Calu3 (cell line): ENCODE measurements around the gene NALCN. TPM values are rescaled to one million over a fixed set of nuclear protein-coding genes. Genes with fewer than 3 reads are reported as not detected.

Experiments
- BruUV-seq: library from RNA; stranded (reverse); fragments of 400-500 nt; replicated peaks from 2 replicates; lab custom pipeline; 2021; lab: Mats Ljungman, UMichigan
- CTCF ChIA-PET: fragments of 300-600 bp; sonication (Branson Sonifier 250); formaldehyde crosslinking; loops from one replicate; lab custom pipeline; 2022; ENCODE audit warnings: antibody characterized with exemption; lab: Charles Lee
- DNase-seq: peaks from one replicate; pipeline ENCODE4 v3.0.0; 2022
- H3K27ac Mint-ChIP-seq: one replicate; pipeline ENCODE4 v1.8.0; 2022; ENCODE audit warnings: mixed read lengths; ENCODE audit not compliant: unreplicated experiment
- H3K27me3 Mint-ChIP-seq: one replicate; pipeline ENCODE4 v1.8.0; 2022; ENCODE audit warnings: mixed read lengths; ENCODE audit not compliant: unreplicated experiment
- H3K36me3 Mint-ChIP-seq: one replicate; pipeline ENCODE4 v1.8.0; 2022; ENCODE audit warnings: mild to moderate bottlenecking, moderate library complexity, mixed read lengths; ENCODE audit not compliant: insufficient read depth, unreplicated experiment
- H3K4me1 Mint-ChIP-seq: one replicate; pipeline ENCODE4 v1.8.0; 2022; ENCODE audit warnings: mild to moderate bottlenecking, low read depth, mixed read lengths; ENCODE audit not compliant: unreplicated experiment
- H3K4me3 Mint-ChIP-seq: one replicate; pipeline ENCODE4 v1.8.0; 2022; ENCODE audit warnings: mild to moderate bottlenecking, low read depth, moderate library complexity, mixed read lengths; ENCODE audit not compliant: unreplicated experiment
- H3K9me3 Mint-ChIP-seq: one replicate; pipeline ENCODE4 v1.8.0; 2022; ENCODE audit warnings: low read depth, mixed read lengths; ENCODE audit not compliant: unreplicated experiment
- CTCF ChIP-seq: fragments of 200-600 bp; IDR thresholded peaks from one replicate; pipeline ENCODE4 v1.8.0; 2022; ENCODE audit warnings: antibody characterized with exemption; ENCODE audit not compliant: unreplicated experiment
- intact Hi-C: fragments of 100-400 bp; cut with micrococcal nuclease; formaldehyde crosslinking; loops from one replicate; pipeline ENCODE4 v1.10.0; 2022; ENCODE audit not compliant: unreplicated experiment
- total RNA-seq: library from RNA; stranded (reverse); gene quantifications from 2 replicates; pipeline ENCODE4 v1.2.3, GENCODE V29; 2022

The NALCN gene
- total RNA-seq, 1 experiment from 2014 or later: 2.8 TPM

- peaks cover 7% of the 10 kb centered on the region for H3K4me1 Mint-ChIP-seq
- no peak for DNase-seq
- no TSS peak for BruUV-seq
- no peaks in the 10 kb centered on the region for H3K36me3 Mint-ChIP-seq
- H3K9me3 Mint-ChIP-seq: no peaks in the 10 kb centered on the region
- no peak overlapping the region for H3K4me3 Mint-ChIP-seq
- CTCF ChIA-PET: no interaction called here
- intact Hi-C loops: no loop called here
- H3K27ac Mint-ChIP-seq: no peak overlapping the region
- TF ChIP-seq CTCF: no peak
- H3K27me3 Mint-ChIP-seq: no peaks in the 10 kb centered on the region
These were observed 25.8 kb downstream of the NALCN start for GRCh38 chr13:101390461-101390860.

GRCh38 chr13:101384929-101385328 lies 31.4 kb downstream of the NALCN start:
- no peak overlapping the region for H3K4me3 Mint-ChIP-seq
- no peak overlapping the region for H3K27ac Mint-ChIP-seq
- no TSS peak for BruUV-seq
- DNase-seq: no peak
- no peaks in the 10 kb centered on the region for H3K9me3 Mint-ChIP-seq
- intact Hi-C loops: no loop called here
- H3K36me3 Mint-ChIP-seq: no peaks in the 10 kb centered on the region
- no peaks in the 10 kb centered on the region for H3K27me3 Mint-ChIP-seq
- CTCF ChIA-PET: no interaction called here
- H3K4me1 Mint-ChIP-seq: peaks cover 2% of the 10 kb centered on the region
- no peak for TF ChIP-seq CTCF

- no peak for TF ChIP-seq CTCF
- no peaks in the 10 kb centered on the region for H3K4me1 Mint-ChIP-seq
- no peak for DNase-seq
- no peaks in the 10 kb centered on the region for H3K36me3 Mint-ChIP-seq
- H3K9me3 Mint-ChIP-seq: no peaks in the 10 kb centered on the region
- intact Hi-C loops: no loop called here
- H3K27me3 Mint-ChIP-seq: no peaks in the 10 kb centered on the region
- CTCF ChIA-PET: no interaction called here
- H3K4me3 Mint-ChIP-seq: no peak overlapping the region
- no peak overlapping the region for H3K27ac Mint-ChIP-seq
- BruUV-seq: no TSS peak
These were observed 32.7 kb downstream of the NALCN start for GRCh38 chr13:101383595-101383994.

GRCh38 chr13:101382701-101383100 lies 33.6 kb downstream of the NALCN start:
- Mint-ChIP-seq H3K36me3 (no peaks in the 10 kb centered on the region), H3K9me3 (no peaks in the 10 kb centered on the region), H3K27me3 (no peaks in the 10 kb centered on the region), H3K4me3 (no peak overlapping the region), H3K27ac (no peak overlapping the region), H3K4me1 (no peaks in the 10 kb centered on the region)
- intact Hi-C loops: no loop called here
- no peak for DNase-seq
- BruUV-seq: no TSS peak
- CTCF ChIA-PET: no interaction called here
- no peak for TF ChIP-seq CTCF

GRCh38 chr13:101382086-101382485 lies 34.2 kb downstream of the NALCN start:
- no peaks in the 10 kb centered on the region for H3K9me3 Mint-ChIP-seq
- TF ChIP-seq CTCF: no peak
- no peaks in the 10 kb centered on the region for H3K36me3 Mint-ChIP-seq
- intact Hi-C loops: no loop called here
- no peaks in the 10 kb centered on the region for H3K27me3 Mint-ChIP-seq
- no peak for DNase-seq
- no peak overlapping the region for H3K27ac Mint-ChIP-seq
- H3K4me1 Mint-ChIP-seq: no peaks in the 10 kb centered on the region
- BruUV-seq: no TSS peak
- H3K4me3 Mint-ChIP-seq: no peak overlapping the region
- CTCF ChIA-PET: no interaction called here
